Measurements from ENCODE around the gene PLEKHM3.

The PLEKHM3 gene

GRCh38 chr2:207944334-207944733 is 81.0 kb downstream of the PLEKHM3 start:
- no peak for DNase-seq

GRCh38 chr2:207939342-207940108 is 85.8 kb downstream of the PLEKHM3 start:
- DNase-seq: no peak

GRCh38 chr2:207938886-207939285 is 86.4 kb downstream of the PLEKHM3 start:
- no peak for DNase-seq

- DNase-seq: no peak
These were observed 86.9 kb downstream of the PLEKHM3 start for GRCh38 chr2:207938415-207938814.

- no peak for DNase-seq
These were observed 87.5 kb downstream of the PLEKHM3 start for GRCh38 chr2:207937823-207938222.

- no peak for DNase-seq
These were observed 88.1 kb downstream of the PLEKHM3 start for GRCh38 chr2:207937253-207937652.

GRCh38 chr2:207936380-207936779 is 88.9 kb downstream of the PLEKHM3 start:
- DNase-seq: no peak

- DNase-seq: no peak
These were observed 89.3 kb downstream of the PLEKHM3 start for GRCh38 chr2:207935991-207936370.

- no peak for DNase-seq
These were observed 90.0 kb downstream of the PLEKHM3 start for GRCh38 chr2:207935121-207935990.

- no peak for DNase-seq
These were observed 90.6 kb downstream of the PLEKHM3 start for GRCh38 chr2:207934720-207935119.

- DNase-seq: no peak
These were observed 91.8 kb downstream of the PLEKHM3 start for GRCh38 chr2:207933396-207934065.

- DNase-seq: no peak
These were observed 93.2 kb downstream of the PLEKHM3 start for GRCh38 chr2:207932106-207932505.

GRCh38 chr2:207930747-207931146 is 94.6 kb downstream of the PLEKHM3 start:
- DNase-seq: no peak

- no peak for DNase-seq
These were observed 95.4 kb downstream of the PLEKHM3 start for GRCh38 chr2:207929923-207930322.

- no peak for DNase-seq
These were observed 97.2 kb downstream of the PLEKHM3 start for GRCh38 chr2:207928079-207928478.

GRCh38 chr2:207926989-207927300 is 98.4 kb downstream of the PLEKHM3 start:
- DNase-seq: no peak

GRCh38 chr2:207926133-207926988 is 99.0 kb downstream of the PLEKHM3 start:
- DNase-seq: no peak

GRCh38 chr2:207925601-207926000 is 99.7 kb downstream of the PLEKHM3 start:
- no peak for DNase-seq

- no peak for DNase-seq
These were observed 103.7 kb downstream of the PLEKHM3 start for GRCh38 chr2:207921606-207922005.

- no peak for DNase-seq
These were observed 104.6 kb downstream of the PLEKHM3 start for GRCh38 chr2:207920721-207921120.

- no peak for DNase-seq
These were observed 105.0 kb downstream of the PLEKHM3 start for GRCh38 chr2:207920321-207920720.

GRCh38 chr2:207919164-207919919 is 106.0 kb downstream of the PLEKHM3 start:
- DNase-seq: no peak
